Activated effector memory CD4-positive, alpha-beta T cell treated with Interleukin-2 at 50 U/mL for 16 hours (primary cell): ENCODE data around the gene MUC16.

Experiments used
- DNase-seq: peaks from one replicate; pipeline ENCODE4 v3.0.0-alpha.2; 2020

The MUC16 gene

GRCh38 chr19:9000933-9001332, 9.3 kb downstream of the MUC16 start:
- DNase-seq, result no peak

GRCh38 chr19:8988204-8988603, 22.0 kb downstream of the MUC16 start:
- no peak for DNase-seq

- DNase-seq, result no peak
These were observed 23.9 kb downstream of the MUC16 start for GRCh38 chr19:8986296-8986695.

GRCh38 chr19:8973501-8974091, 36.6 kb downstream of the MUC16 start:
- no peak for DNase-seq

GRCh38 chr19:8965887-8966286, 44.3 kb downstream of the MUC16 start:
- no peak for DNase-seq
